CD14-positive monocyte (primary cell): ENCODE measurements around the gene HOXD12. TPM values are rescaled to one million over a fixed set of nuclear protein-coding genes. Genes with fewer than 3 reads are reported as not detected.
A peak's percentile ranks its signal among the peaks of the same experiment; 100 is the strongest.

Source experiments
- DNase-seq, 3 donors: peaks; one replicate each; pipeline ENCODE4 v3.0.0-alpha.2; 2011 to 2022
- H2AFZ ChIP-seq: 2 replicates; pipeline ENCODE4 v1.6.0; 2012; ENCODE audit warnings: mild to moderate bottlenecking, low read depth, low read length, inconsistent platforms; ENCODE audit not compliant: insufficient read depth, poor library complexity, severe bottlenecking
- H3K27ac ChIP-seq, 2 donors: 1 replicate in 1 of 2; 2 replicates in 1 of 2; pipeline ENCODE4 v1.5.1; 2012 to 2013; ENCODE audit warnings: low read length in 2 of 2, control low read depth in 1 of 2, inconsistent platforms in 1 of 2, low read depth in 1 of 2, mild to moderate bottlenecking in 1 of 2
- H3K27me3 ChIP-seq, 2 donors: one replicate each; pipeline versions ENCODE4 v1.6.0 to v1.6.1; 2011 to 2013; ENCODE audit warnings: low read length in 2 of 2; ENCODE audit not compliant: control insufficient read depth in 2 of 2, insufficient read depth in 2 of 2
- H3K36me3 ChIP-seq, 2 donors: replicated peaks in 1 of 2; 1 replicate in 1 of 2; 2 replicates in 1 of 2; pipeline versions ENCODE4 v1.5.1 to v1.6.1; 2012 to 2013; ENCODE audit warnings: low read length in 2 of 2, control low read depth in 1 of 2, inconsistent platforms in 1 of 2, mild to moderate bottlenecking in 1 of 2; ENCODE audit not compliant: insufficient read depth in 2 of 2, control insufficient read depth in 1 of 2
- H3K4me1 ChIP-seq, 2 donors: 1 replicate in 1 of 2; 2 replicates in 1 of 2; pipeline versions ENCODE4 v1.5.1 to v1.6.1; 2012 to 2013; ENCODE audit warnings: low read length in 2 of 2, control low read depth in 1 of 2, inconsistent platforms in 1 of 2, mild to moderate bottlenecking in 1 of 2, moderate library complexity in 1 of 2; ENCODE audit not compliant: insufficient read depth in 2 of 2, control insufficient read depth in 1 of 2
- H3K4me2 ChIP-seq: replicated peaks from 2 replicates; pipeline ENCODE3; 2012; ENCODE audit warnings: low read length, moderate library complexity, mild to moderate bottlenecking; ENCODE audit not compliant: poor library complexity, severe bottlenecking; ENCODE audit errors: extremely low read depth
- H3K4me3 ChIP-seq, 3 experiments: fragments of 200-600 bp in 1 of 3; sonication (generic) in 1 of 3; replicated peaks in 1 of 3; 1 replicate in 2 of 3; 2 replicates in 1 of 3; pipeline ENCODE4 v1.5.1; 2011 to 2013; ENCODE audit warnings: low read length in 3 of 3, mild to moderate bottlenecking in 3 of 3, control low read depth in 2 of 3, low read depth in 2 of 3, inconsistent platforms in 1 of 3, moderate library complexity in 1 of 3
- H3K79me2 ChIP-seq: 2 replicates; pipeline ENCODE4 v1.6.0; 2012; ENCODE audit warnings: mild to moderate bottlenecking, control low read depth, inconsistent platforms, low read length, moderate library complexity; ENCODE audit not compliant: insufficient read depth
- H3K9ac ChIP-seq: 2 replicates; pipeline ENCODE4 v1.6.0; 2017; ENCODE audit warnings: low read length, mild to moderate bottlenecking; ENCODE audit not compliant: insufficient read depth, poor library complexity, severe bottlenecking
- H3K9me3 ChIP-seq, 2 donors: replicated peaks in 1 of 2; 1 replicate in 1 of 2; 2 replicates in 1 of 2; pipeline versions ENCODE4 v1.5.1 to v1.6.1; 2012 to 2013; ENCODE audit warnings: low read length in 2 of 2, control low read depth in 1 of 2; ENCODE audit not compliant: control insufficient read depth in 1 of 2, insufficient read depth in 1 of 2
- H4K20me1 ChIP-seq: 2 replicates; pipeline ENCODE4 v1.6.0; 2012; ENCODE audit warnings: mild to moderate bottlenecking, low read length, control low read depth, moderate library complexity; ENCODE audit not compliant: insufficient read depth
- H3K27ac Mint-ChIP-seq, 7 donors: one replicate each; pipeline ENCODE4 v1.8.0; 2020; ENCODE audit warnings: mild to moderate bottlenecking in 7 of 7, mixed read lengths in 7 of 7, moderate library complexity in 6 of 7, inconsistent platforms in 2 of 7
- H3K27me3 Mint-ChIP-seq, 3 donors: one replicate each; pipeline ENCODE4 v1.8.0; 2021 to 2022; ENCODE audit warnings: low read depth in 3 of 3, mild to moderate bottlenecking in 3 of 3, mixed read lengths in 3 of 3, moderate library complexity in 3 of 3, inconsistent platforms in 1 of 3
- H3K36me3 Mint-ChIP-seq, 2 donors: one replicate each; pipeline ENCODE4 v1.8.0; 2020; ENCODE audit warnings: mixed read lengths in 2 of 2, inconsistent platforms in 1 of 2, mild to moderate bottlenecking in 1 of 2
- H3K4me1 Mint-ChIP-seq: one replicate; pipeline ENCODE4 v1.8.0; 2020; ENCODE audit warnings: mild to moderate bottlenecking, mixed read lengths
- H3K4me3 Mint-ChIP-seq, 2 donors: one replicate each; pipeline ENCODE4 v1.8.0; 2020; ENCODE audit warnings: mild to moderate bottlenecking in 2 of 2, mixed read lengths in 2 of 2, moderate library complexity in 1 of 2
- H3K9me3 Mint-ChIP-seq, 7 donors: one replicate each; pipeline ENCODE4 v1.8.0; 2020 to 2022; ENCODE audit warnings: mixed read lengths in 7 of 7, mild to moderate bottlenecking in 6 of 7, moderate library complexity in 6 of 7, inconsistent platforms in 2 of 7
- CTCF ChIP-seq: fragments of 200-600 bp; IDR thresholded peaks from one replicate; pipeline ENCODE4 v1.8.0; 2022; ENCODE audit warnings: antibody characterized with exemption, mild to moderate bottlenecking
- WGBS: methylation state at CpG from one replicate; pipeline ENCODE4 v1.1.5; 2013; ENCODE audit warnings: missing lambda C conversion rate; ENCODE audit not compliant: insufficient coverage; 5-methylcytosine and 5-hydroxymethylcytosine counted together
- intact Hi-C, 2 donors: fragments of 100-400 bp; cut with micrococcal nuclease; formaldehyde crosslinking; loops; one replicate each; pipeline versions ENCODE4 v1.15.0 to v1.15.1; 2023
- polyA plus RNA-seq, 3 donors: library from polyadenylated mRNA; depleted of rRNA in 1 of 3; unstranded in 2 of 3; stranded (reverse) in 1 of 3; fragments of 300-500 nt in 2 of 3; fragments of >200 nt in 1 of 3; fragmentation: Illumina TruSeq in 2 of 3; gene quantifications; 1 replicate in 2 of 3; 2 replicates in 1 of 3; pipeline ENCODE4 v1.2.3, GENCODE V29; 2012 to 2021

Gene HOXD12
- polyA plus RNA-seq, 3 donors = not detected

- Mint-ChIP-seq H3K4me1 (peaks cover 23% of the 10 kb centered on the region), H3K9me3 (peaks cover 0 to 34% (median 18%) of the 10 kb centered on the region in 7 donors), H3K4me3 (peak overlapping the region in 1 of 2 donors; percentile 97), H3K27me3 (peaks cover 98 to 99% (median 99%) of the 10 kb centered on the region in 3 donors), H3K36me3 (peaks cover 0 to 5% of the 10 kb centered on the region in 2 donors), H3K27ac (no peak overlapping the region)
- Histone ChIP-seq H3K79me2 (no peaks in the 10 kb centered on the region), H3K36me3 (no peaks in the 10 kb centered on the region), H2AFZ (no peak overlapping the region), H3K4me3 (no peak overlapping the region), H3K4me1 (peaks cover 12 to 16% of the 10 kb centered on the region in 2 donors), H3K9me3 (peaks cover 0 to 82% of the 10 kb centered on the region in 2 donors), H4K20me1 (no peaks in the 10 kb centered on the region), H3K4me2 (no peak overlapping the region), H3K27me3 (peaks cover 96 to 100% of the 10 kb centered on the region in 2 donors), H3K27ac (no peak overlapping the region), H3K9ac (no peak overlapping the region)
- DNase-seq = no peak
- no peak for TF ChIP-seq CTCF
- intact Hi-C loops = loop anchor here (5.0 to 10.0 kb wide), 4 partner anchors 414 to 1764 kb away; partner anchors contain the start of gene SP9 (in 1 of the 2)
- 5% methylated on average over 31 of the region's 35 CpGs for WGBS
Observed at GRCh38 chr2:176098366-176099158, 1.0 kb upstream of the HOXD12 start.

- Histone ChIP-seq H3K4me1 (peaks cover 12 to 15% of the 10 kb centered on the region in 2 donors), H3K79me2 (no peaks in the 10 kb centered on the region), H3K9ac (no peak overlapping the region), H2AFZ (no peak overlapping the region), H3K36me3 (no peaks in the 10 kb centered on the region), H3K27ac (no peak overlapping the region), H4K20me1 (no peaks in the 10 kb centered on the region), H3K9me3 (peaks cover 0 to 77% of the 10 kb centered on the region in 2 donors), H3K27me3 (peaks cover 96 to 100% of the 10 kb centered on the region in 2 donors), H3K4me3 (no peak overlapping the region), H3K4me2 (no peak overlapping the region)
- TF ChIP-seq CTCF = no peak
- peaks cover 27% of the 10 kb centered on the region for H3K4me1 Mint-ChIP-seq
- intact Hi-C loops = loop anchor here (5.0 to 10.0 kb wide), 4 partner anchors 414 to 1764 kb away; partner anchors contain the start of gene SP9 (in 1 of the 2)
- peaks cover 0 to 35% (median 16%) of the 10 kb centered on the region in 7 donors for H3K9me3 Mint-ChIP-seq
- no peak for DNase-seq
- H3K27me3 Mint-ChIP-seq = peaks cover 98 to 99% (median 99%) of the 10 kb centered on the region in 3 donors
- peak overlapping the region in 1 of 2 donors; percentile 97 for H3K4me3 Mint-ChIP-seq
- H3K36me3 Mint-ChIP-seq = peaks cover 0 to 3% of the 10 kb centered on the region in 2 donors
- no peak overlapping the region for H3K27ac Mint-ChIP-seq
- 8% methylated on average over 30 of the region's 30 CpGs for WGBS
Observed at GRCh38 chr2:176099159-176099727, 352 bp upstream of the HOXD12 start.
